DMS53 treated with DMSO at 0.1 percent for 48 hours (cell line): Measurements from ENCODE around the gene EMD.
"Not testable (repeated sequence)": the region's sequence is repeated elsewhere in the genome, so short reads cannot be mapped to it uniquely, and the experiment has no call there.

Experiments
- DNase-seq: peaks from one replicate; lab custom pipeline; 2025; ENCODE audit not compliant: unreplicated experiment; lab: John Stamatoyannopoulos, UW

EMD gene

GRCh38 chrX:154371017-154371788, 7.9 kb upstream of the EMD start:
- DNase-seq = peak; percentile 29

DNA sequence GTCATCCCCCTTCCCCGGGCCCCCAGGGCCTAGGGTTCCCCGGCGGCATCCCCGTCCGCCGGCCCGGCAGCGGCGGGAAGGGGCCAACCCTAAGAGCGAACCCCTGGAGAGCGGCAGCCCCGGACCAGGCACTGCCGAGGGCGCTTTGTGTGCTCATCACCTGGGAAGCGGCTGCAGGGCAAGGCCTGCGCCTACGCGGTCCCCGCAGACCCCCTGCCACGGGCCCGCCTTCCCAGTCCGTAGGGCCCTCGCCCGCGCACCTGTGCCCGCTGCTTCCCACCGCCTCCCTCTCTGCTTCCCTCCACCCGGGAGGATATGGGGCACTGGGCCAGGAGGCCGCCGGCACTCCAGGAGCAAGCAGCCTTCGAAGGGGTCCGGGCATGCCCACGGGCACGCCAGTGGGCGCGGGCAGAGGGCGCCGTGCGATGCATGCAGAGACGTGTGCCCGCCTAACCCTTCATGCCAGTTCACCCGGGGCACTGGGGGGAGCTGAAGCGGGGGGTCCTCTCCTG, 7.2 kb upstream of the EMD start:
- DNase-seq = no peak

DNA sequence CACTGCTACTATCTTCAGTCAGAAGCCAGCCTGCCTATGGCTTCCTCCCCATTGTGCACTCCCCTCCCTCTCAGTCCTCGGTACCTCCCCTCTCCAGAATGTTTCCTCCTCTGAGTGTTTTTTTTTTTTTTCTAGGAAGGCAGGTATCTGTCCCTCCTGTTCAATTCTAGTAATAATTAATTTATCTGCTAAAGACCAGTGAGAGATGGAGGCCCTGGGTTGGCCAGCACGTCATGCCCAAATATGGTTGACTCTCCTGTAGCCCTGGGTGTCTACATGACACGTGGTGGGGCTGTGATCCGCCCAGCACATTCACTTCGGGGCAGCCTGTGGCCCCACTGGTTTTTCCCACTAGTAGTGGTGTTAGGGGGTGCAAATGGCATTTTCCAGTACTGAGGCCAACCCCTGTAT, 6.5 kb upstream of the EMD start:
- no peak for DNase-seq

DNA sequence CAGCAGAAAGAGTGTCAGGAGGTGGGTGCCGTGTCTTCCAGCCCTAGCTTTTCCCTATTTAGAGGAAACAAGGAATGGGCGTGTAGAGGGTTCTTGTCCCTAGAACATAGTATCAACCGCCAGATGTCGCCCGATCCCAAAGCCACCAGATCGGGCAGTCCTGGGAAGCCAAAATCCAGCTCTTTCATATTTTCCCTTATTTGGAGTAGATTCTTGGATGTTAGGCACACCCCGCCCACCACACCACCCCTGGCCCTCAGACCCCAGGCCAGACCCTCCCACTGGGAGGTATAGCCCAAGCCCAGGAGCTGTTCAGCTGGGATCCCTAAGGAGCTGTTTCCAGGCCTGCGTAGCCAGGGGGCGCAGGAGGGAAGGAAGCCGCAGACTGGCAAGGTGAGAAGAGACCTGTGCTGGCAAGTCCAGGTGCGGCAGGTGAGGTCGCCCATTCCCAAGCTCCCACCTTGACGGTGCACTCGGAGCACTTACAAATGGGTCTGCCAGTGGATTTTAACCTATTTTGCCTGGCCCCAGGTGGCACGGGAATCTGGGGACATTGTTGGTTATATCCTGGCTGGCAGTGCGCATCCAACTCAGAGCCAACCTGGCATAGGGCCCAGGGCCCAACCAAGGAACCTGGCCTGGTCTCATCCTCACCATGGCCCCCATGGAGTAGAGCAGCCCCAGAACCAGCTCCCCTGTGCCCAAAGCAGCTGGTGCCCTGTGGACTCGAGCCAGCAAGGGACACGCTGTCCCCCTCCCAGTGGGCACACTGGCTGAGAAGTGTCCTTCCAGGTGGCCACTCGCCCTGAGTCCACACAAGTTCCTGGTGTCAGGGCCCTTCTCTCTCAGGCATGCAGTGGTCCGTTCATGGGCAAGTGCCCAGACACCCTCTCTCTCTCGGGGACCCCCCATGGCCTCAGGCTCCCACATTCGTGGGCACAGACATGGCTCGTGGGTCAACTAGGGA, 5.5 kb upstream of the EMD start:
- peak; percentile 89 for DNase-seq

- DNase-seq = peak; percentile 17
These were observed 4.6 kb upstream of the EMD start, which contains the start of gene FLNA for GRCh38 chrX:154374313-154375155. Gene FLNA (minus strand): TSS chrX:154374634. CDS start chrX:154371245, 3,389 bp downstream.

DNA sequence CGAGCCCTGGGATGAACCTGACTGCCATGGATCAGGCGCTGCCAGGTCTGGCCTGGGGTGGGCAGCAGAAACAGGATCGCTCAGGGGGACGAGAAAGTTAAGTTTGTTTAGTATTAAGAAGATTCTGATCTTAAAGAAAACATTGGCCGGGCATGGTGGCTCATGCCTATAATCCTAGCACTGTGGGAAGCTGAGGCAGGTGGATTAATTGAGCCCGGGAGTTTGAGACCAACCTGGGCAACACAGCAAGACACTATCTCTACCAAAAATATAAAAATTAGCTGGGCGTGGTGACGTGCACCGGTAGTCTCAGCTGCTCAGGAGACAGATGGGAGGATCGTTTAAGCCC, 4.0 kb upstream of the EMD start:
- DNase-seq = no peak

DNA sequence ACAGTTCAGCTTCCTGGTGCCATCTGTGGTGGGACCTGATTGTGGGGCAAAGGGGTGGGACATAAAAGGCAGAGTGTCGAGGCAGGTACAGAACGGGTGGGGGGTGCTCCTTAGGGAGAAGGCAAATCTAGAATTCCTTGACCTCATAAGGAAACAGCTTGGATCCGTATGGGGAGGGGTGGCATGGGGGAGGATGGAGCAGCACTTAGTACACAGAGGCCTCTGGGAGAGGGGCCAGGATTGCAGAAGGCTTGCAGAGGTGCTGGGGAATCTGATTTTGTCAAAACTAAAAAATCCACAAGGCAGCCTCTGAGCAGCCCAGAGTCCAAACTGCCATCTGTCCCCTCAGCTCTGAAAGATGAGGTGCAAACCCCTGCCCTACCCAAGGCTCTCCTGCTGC, 2.3 kb upstream of the EMD start:
- DNase-seq = no peak

- DNase-seq = peak; percentile 55
These were observed 866 bp upstream of the EMD start for GRCh38 chrX:154378059-154378798.

GRCh38 chrX:154379569-154379951, 465 bp downstream of the EMD start:
- DNase-seq = no peak

GRCh38 chrX:154380153-154380552, 1.1 kb downstream of the EMD start:
- DNase-seq = no peak

GRCh38 chrX:154380787-154381186, 1.7 kb downstream of the EMD start:
- no peak for DNase-seq

GRCh38 chrX:154381271-154381670, 2.2 kb downstream of the EMD start:
- no peak for DNase-seq

DNA sequence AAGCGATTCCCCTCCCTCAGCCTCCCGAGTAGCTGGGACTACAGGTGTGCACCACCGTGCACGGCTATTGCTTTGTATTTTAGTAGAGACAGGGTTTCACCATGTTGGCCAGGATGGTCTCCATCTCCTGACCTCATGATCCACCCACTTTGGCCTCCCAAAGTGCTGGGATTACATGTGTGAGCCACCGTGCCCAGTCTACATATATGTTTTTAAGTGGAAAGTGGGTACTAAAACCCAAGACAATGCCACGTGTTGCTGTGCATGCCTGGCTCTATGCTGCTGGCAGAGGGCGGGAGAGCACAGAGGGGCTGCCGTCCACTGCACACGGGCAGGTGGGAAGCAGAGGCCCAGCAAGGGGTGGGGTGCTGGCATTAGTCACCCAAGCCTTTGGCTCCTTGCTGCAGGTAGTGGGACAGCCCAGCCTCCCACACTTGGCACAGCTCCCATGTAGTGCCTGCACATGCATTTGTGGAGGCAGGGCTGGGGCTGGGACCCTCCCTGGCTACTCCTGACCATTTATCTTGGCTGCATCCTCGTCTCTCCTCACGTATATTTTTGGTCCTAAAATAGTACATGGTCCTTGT, 3.5 kb downstream of the EMD start:
- no peak for DNase-seq

DNA sequence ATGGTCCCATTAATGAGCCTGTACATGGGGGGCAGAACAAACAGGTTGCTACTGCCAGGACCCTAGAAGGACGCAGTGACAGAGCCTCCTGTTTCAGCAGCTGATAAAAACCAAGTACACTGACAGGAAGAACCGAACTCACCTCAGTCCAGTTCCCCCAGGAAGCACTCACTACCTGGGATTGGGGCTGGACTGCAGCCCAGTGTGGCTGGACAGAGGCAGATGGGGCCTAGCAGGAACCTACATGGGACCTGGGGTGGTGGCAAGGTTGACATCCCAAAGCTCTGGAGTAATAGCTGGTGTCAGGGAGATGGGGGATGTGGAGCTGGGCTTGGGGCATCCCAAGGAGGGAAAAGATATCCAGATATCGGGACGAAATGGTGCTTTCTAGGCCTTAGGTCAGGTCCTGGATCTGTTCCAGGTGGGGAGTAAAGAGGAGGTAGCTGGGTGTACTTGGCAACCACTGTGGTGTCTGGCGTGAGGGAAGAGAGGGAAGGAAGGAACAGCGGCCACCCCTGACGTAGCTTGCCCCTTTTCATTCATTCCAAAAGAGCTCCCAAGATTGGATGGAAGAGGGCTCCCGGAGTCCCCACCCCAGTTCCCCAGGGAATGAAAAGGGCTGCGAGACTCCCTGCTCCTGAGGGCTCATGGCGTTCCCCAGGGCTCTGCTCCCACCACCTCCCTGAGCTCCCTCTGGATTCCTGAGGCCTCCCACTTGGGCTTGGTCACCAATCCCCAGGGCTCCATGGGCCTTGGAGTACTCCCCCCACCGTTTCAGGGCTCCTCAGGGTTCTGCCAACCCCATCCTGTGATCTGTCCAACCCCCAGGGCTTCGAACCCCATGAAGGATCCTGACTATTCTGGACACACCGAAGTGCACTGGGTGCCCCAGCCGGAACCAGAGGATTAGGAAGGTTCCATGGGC, 4.5 kb downstream of the EMD start:
- DNase-seq = no peak

- no peak for DNase-seq
These were observed 5.3 kb downstream of the EMD start for GRCh38 chrX:154384284-154384892.

DNA sequence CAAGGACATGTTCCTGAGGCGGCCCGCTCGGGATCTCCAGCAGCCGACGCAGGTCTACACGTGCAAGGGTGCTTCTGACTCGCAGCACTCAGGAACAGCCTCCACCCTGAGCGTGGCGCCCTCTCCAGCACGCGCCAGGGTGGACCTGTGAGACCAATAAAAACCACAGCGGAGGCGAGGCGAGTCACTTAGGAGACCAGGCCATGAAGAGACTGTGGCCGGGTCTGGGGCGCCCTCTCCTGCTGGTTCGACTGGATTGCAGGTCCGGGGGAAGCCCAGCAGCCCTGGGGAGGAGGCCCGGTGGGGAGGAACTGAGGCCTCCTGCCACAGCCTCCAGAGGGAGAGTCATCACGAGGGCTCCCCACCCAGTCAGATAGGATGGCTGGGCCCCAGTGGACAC, 9.0 kb downstream of the EMD start:
- not testable (repeated sequence) for DNase-seq

DNA sequence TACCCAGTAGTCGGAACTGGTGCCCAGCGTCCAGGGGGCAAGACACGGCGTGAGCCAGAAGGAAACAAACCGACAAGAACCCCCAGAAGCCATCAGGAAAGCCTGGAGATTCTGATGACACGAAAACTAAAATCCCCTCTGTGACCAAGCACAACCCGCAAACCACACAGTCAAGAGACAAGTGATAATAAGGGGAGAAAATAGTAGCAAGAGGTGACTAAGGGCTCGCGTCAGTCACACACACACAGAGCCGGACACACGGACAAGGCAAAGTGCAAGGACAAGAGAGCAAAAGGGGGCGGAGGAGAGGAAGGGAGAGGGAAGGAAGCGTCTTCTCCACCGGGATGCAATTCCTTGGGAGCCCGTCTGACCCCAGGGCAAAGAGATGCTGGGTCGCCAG, 9.6 kb downstream of the EMD start:
- DNase-seq = not testable (repeated sequence)
